Activated T-cell treated with anti-CD3 and anti-CD28 coated beads for 1 hour (primary cell): ENCODE data around the gene MAU2.

ENCODE experiments used
- DNase-seq: peaks from one replicate; pipeline ENCODE4 v3.0.0-alpha.2; 2020; ENCODE audit warnings: low read depth

Gene MAU2

GRCh38 chr19:19308373-19308772, 12.3 kb upstream of the MAU2 start:
- no peak for DNase-seq

GRCh38 chr19:19315444-19315843, 5.2 kb upstream of the MAU2 start:
- DNase-seq = no peak

GRCh38 chr19:19316082-19316481, 4.5 kb upstream of the MAU2 start:
- no peak for DNase-seq

DNA sequence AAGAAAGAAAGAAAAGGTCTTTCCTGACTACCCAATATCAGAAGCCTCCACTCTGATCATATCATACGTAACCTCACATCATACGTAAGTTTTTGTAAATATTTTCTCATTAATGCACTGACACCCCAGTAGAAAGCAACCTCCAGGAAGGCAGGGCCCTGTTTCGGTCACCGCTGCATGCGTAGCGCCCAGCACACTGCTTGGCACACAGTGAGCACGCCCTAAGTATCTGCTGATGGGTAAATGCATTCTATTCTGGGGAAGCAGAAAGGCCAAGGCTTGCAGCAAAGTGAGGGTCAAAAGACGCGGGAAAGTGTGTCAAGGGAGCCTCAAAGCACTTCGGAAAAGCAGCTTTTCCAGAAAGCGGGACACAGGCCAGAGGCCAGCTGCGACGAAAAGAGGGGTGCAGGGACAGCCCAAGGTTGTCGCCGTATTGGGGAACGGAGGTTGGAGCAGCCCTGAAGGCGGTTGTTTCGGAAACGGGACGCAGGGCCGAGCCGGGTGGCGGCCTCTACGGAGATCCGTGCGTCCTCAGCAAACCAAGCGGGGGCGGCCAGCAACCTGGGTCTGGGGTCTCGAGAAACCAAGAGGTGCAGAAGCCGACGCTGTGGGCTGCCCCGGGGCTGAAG, 783 bp upstream of the MAU2 start:
- no peak for DNase-seq

- no peak for DNase-seq
Measured at GRCh38 chr19:19321141-19321577, 530 bp downstream of the MAU2 start.

DNA sequence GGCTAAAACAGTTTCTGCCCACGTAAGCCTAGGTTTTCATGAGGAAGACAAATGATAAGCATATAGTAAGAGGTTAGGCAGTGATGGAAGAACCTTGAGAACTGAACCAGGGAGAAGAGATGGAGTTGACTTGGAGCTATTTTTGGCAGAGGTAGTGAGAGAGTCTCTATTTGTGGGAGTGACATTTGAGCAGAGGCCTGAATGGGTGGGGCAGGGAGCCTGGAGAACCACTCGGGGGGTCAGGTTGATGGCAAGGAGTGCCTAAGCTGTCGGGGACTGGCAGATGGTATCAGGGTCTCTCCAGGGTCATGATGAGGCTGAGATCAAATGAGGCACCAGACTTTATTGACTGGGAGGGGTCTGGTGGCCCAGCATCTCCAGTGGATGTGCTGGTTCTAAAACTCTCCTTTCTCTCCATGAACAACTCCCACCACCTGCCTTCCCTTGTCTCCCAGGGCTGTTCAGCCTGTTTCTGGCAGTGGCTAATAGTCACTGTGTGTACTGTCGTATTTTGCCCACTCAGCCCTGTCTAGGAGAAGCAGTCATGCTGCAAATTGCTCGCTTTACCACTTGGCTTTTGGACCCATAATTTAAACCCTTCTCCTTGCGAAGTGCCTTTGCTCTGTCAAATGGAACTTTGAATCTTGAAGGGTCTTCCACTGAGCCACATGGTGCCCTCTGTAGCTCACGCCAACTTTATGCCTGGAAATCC, 3.6 kb downstream of the MAU2 start:
- no peak for DNase-seq

DNA sequence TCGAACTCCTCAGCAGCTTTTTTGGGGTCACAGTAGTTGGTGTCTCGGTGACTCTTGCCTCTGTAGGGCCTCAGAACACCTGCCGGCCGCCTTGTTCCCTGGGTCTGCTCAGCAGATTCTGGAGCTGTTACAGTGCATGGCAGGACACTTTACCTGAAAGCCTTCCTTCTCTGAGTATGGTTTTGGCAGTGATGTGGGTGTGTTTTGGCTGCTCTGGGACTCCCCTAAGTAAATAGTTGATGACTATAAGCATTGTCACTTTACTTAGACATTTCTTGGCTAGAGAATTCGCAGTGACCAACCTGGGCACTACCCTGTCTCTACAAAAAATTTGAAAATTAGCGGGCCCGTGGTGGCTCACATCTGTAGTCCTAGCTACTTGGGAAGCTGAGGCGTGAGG, 7.0 kb downstream of the MAU2 start:
- DNase-seq = no peak

GRCh38 chr19:19329126-19329525, 8.5 kb downstream of the MAU2 start:
- DNase-seq = no peak

- no peak for DNase-seq
Measured at GRCh38 chr19:19334063-19334988, 13.7 kb downstream of the MAU2 start.

- DNase-seq = no peak
Measured at GRCh38 chr19:19334989-19335344, 14.3 kb downstream of the MAU2 start.

- no peak for DNase-seq
Measured at GRCh38 chr19:19335408-19336158, 15.0 kb downstream of the MAU2 start.

DNA sequence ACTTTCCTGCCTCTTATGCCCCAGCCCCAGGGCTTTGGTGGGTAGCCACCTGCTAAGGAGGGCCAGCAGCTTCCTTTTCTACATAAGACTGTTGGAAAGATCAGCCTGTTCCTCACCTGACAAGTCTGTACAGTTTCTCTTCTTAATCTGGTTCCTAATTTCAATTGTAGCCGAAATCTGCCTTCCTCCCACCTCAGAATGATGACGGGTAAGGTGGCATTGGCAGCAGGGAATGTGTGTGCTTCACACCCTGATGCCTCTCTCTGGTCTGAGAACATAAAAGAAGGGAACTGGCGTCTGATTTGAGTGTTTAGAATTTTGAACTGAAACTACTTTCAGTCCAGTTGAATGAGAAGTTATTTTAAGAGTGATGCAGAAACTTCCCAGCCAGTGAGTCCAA, 16.0 kb downstream of the MAU2 start:
- DNase-seq = no peak

GRCh38 chr19:19337120-19337519, 16.5 kb downstream of the MAU2 start:
- DNase-seq = no peak

DNA sequence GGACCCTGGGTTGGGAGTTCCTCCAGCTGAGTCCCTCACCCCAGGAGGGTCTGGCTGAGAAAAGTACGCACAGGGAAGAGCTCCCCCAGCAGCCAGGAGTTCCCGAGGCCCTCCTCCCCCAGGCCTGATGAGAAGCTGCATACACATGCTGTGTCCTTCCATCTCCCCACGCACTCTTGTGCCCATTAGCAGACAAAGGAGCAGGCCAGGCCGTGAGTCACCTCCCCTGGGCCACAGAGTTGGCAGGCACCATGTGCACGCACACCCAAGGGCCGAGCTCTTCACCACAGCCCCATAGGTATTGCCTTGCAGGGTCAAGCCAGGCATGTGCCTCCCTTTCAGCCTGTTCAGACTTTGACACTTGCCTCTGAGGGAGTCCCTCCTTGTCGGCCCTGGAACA, 17.5 kb downstream of the MAU2 start:
- DNase-seq = no peak

GRCh38 chr19:19341026-19341425, 20.4 kb downstream of the MAU2 start:
- DNase-seq = no peak

GRCh38 chr19:19342086-19343015, 21.7 kb downstream of the MAU2 start:
- no peak for DNase-seq

GRCh38 chr19:19343016-19343362, 22.4 kb downstream of the MAU2 start:
- DNase-seq = no peak

DNA sequence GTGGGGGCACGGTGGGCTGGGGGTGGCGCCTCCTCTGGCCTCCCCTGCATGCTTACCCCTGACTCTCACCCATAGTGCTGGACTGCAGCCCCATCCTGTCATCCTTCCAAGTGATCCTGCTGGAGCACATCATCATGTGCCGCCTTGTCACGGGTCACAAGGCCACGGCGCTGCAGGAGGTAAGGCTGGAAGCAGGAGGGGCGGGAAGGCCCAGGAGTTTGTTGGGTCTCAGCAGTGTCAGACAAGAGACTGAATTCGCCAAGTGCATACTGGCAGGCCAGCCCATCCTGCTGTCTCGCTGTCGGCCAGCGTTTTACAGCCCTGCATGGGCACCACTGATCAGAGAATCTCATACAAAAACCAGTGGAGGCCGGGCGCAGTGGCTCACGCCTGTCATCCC, 23.1 kb downstream of the MAU2 start:
- DNase-seq = no peak

- DNase-seq = no peak
Measured at GRCh38 chr19:19345232-19345631, 24.6 kb downstream of the MAU2 start.

GRCh38 chr19:19345970-19346369, 25.3 kb downstream of the MAU2 start:
- DNase-seq = no peak

- no peak for DNase-seq
Measured at GRCh38 chr19:19347401-19348110, 26.9 kb downstream of the MAU2 start.
